HG03045 (cell line): ENCODE data around the gene SHFL.

ENCODE experiments used
- ATAC-seq: cut with Tn5 transposase; IDR thresholded peaks from one replicate; pipeline ENCODE4 v1.9.1; 2021; ENCODE audit warnings: mild to moderate bottlenecking, moderate library complexity; ENCODE audit not compliant: unreplicated experiment

Gene SHFL

DNA sequence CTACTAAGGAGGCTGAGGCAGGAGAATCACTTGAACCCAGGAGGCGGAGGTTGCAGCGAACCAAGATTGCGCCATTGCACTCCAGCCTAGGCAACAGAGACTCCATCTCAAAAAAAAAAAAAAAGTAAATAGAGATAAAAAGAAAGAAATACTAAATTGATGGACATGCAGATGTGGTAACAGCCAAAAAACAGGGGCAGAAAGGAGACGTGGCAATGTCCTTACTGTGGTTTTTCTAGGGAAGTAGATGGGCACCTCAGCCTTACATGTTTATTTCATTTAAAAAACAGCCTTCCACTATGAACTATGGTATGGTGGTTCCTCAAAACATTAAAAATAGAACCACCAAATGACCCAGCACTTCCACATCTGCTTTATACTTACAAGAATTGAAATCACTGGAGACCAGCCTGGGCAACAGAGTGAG lies 40.1 kb downstream of the SHFL start:
- no peak for ATAC-seq

DNA sequence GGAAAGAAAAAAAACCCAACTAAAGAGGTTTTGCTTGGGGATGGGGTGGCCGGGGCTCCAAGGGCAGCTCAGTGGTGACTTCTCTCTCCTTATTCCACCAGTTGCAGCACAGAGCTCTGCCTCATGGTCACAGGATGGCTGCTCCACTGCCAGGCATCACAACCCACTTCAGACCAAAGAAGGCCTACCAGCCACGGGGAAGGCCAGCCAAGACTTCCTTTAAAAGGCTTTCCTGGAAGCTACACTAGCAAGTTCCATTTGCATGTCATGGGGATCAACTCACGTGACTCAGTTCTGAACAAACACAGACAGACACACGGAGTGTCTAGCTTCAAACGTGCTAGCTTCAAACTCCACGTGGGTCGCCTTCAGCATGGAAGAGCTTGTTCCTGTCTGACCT lies 46.8 kb downstream of the SHFL start:
- ATAC-seq, result no peak

DNA sequence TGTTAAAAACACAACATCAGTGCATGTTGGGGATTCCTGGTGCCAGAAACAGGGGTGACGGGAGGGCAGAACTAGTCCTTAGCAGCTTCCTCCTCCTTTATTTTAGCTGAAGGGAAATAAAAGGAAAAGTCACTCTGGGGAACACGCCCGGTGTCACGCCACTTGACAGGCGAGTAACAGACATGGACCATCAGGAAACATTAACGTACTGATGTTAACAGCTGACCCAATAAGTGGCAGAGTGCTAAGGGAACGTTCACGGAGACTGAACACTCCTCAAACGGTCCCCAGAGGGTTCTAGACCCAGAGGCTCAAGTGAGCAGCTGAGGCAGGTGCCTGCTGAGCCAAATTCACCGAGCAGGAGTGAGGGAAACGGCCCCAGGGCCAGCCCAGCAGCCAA lies 47.5 kb downstream of the SHFL start:
- ATAC-seq, result no peak

GRCh38 chr19:10134040-10134439 lies 47.9 kb downstream of the SHFL start:
- no peak for ATAC-seq

DNA sequence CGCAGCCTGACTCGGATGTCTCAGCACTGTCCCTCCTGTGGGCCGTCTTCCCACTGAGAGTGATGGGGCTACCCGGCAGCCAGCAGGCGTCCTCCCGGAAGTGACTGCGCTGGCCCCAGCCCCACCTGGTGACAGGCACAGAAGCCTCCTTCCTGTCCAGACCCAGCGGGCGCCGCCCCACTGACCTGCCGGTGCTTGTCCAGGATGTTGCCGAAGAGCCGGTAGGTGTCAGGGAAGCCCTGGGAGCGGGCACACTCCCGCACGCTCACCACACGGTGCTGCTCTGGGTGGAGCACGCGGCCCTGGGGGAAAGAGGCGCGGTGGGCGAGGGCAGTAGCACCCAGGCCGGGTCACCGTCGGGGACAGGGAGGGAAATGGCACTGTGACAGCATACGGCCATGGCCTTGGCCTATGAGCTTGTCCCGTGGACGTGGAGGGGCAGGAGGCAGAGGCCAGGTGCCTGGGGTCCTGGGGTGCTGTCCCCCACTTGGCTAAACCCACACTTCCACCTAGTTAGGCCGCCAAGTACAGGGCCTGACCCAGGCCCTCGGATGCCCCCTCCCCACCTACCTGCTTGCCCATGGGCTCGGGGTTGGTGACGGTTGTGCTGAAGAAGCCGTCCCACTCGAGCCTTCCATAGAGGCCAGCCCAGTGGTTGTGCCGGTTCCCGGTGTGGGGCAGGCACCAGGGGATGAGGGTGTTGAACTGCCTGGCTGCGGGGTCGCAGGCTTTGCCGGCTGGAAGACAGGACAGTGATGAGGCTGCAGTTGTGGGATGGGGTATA lies 49.6 kb downstream of the SHFL start:
- no peak for ATAC-seq

GRCh38 chr19:10136936-10137335 lies 50.8 kb downstream of the SHFL start:
- no peak for ATAC-seq

- no peak for ATAC-seq
Measured at GRCh38 chr19:10137751-10138682, 51.9 kb downstream of the SHFL start.

DNA sequence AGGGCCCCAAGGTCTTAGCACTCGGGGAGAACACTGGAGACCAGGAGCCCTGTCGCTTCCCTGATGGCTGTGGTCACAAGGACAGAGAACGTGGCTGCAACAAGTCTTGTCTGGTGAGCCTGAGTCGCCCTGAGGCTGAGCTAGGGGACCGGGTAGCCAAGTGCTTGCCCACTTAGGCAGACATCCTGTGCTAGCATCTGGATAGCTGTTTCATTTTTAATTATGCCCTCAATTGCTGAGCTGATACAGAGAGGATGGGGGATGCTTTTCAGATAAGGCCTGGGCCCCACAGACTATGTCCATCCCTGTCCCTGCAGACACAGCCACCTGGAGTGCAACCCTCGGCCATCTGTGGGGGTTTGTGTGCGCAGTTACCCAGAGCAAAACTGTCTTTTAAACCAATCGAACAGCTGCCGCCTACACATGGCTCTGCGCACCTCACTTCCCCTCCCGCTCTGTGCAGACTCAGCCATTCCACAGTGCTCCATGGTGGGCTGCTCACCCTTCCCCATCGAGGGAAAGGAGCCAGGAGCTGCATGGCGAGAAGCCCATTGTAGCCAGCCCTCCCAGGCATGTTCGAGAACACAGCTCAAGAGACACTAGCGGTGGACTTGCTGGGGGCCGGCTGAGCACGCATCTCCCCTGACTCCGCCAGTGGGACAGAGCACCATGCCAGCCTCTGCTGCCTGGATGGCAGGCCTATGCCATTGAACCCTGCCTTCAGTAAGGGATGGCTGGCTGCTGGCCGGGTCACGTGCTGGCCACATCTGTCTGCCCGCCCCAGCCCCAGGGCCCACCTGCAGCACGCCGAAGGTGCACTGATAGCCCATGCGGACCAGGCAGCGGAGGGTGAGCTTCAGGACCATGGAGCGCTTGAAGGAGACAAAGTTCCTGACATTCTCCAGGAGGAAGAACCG lies 53.0 kb downstream of the SHFL start:
- ATAC-seq, result no peak

DNA sequence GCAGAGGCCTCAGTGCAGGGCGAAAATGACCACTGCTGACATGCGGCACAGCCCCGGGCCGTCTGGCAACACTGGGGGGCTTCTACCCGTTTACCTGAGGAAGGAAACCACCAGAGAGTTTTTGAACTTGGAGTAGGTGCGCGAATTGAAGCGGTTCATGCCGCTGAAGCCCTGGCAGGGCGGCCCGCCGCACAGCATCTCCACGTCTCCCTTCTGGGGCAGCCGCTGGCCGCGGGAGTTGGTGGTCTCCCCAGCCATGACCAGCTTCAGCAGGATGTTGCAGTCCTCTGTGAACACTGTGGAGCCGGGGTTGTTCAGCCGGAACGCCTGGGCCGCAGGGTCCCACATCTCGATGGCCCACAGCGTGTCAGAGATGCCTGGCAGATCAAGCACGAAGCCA lies 53.8 kb downstream of the SHFL start:
- no peak for ATAC-seq

GRCh38 chr19:10141479-10141878 lies 55.4 kb downstream of the SHFL start:
- ATAC-seq, result no peak

DNA sequence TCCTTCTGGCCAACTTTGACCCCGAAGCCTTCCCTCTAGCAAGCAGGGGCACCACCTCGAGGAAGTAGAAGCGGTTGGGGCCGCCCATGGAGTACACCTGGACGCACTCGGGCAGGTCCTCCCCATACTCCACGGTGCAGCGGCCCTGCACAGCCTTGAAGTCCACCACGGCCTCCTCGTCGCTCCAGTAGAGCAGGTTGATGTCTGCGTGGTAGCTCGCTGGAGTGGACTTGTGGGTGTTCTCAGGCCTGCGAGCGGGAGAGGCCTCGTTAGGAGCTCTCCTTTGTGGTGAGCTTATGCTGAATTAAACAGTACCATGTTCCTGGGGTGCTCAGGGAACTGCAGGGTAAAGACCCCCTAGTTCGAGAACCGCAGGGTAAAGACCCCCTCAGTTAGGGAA lies 55.9 kb downstream of the SHFL start:
- no peak for ATAC-seq
